B cell (primary cell): Measurements from ENCODE around the gene CRHR2. TPM values are rescaled to one million over a fixed set of nuclear protein-coding genes. Genes with fewer than 3 reads are reported as not detected.

Source experiments
- ATAC-seq: fragments of 200-7000 bp; cut with Tn5 transposase; one replicate; pipeline ENCODE4 v1.10.0; 2021; ENCODE audit warnings: low read depth, mild to moderate bottlenecking, moderate number of reproducible peaks, moderate library complexity
- CTCF ChIA-PET: fragments of 350-600 bp; sonication (Branson Sonifier 250); formaldehyde crosslinking; loops from one replicate; lab custom pipeline; 2021; ENCODE audit warnings: antibody characterized with exemption, inconsistent platforms; lab: Charles Lee
- POLR2A ChIA-PET: fragments of 350-600 bp; sonication (Branson Sonifier 250); formaldehyde crosslinking; loops from one replicate; lab custom pipeline; 2021; ENCODE audit warnings: antibody characterized with exemption; lab: Charles Lee
- DNase-seq: peaks from one replicate; pipeline ENCODE4 v3.0.0; 2013
- H2AFZ ChIP-seq: 2 replicates; pipeline ENCODE4 v1.6.1; 2012; ENCODE audit warnings: mild to moderate bottlenecking, low read depth, low read length; ENCODE audit not compliant: insufficient read depth, poor library complexity, severe bottlenecking
- H3K27ac ChIP-seq, 2 donors: 1 replicate in 1 of 2; 2 replicates in 1 of 2; pipeline ENCODE4 v1.5.1; 2012 to 2013; ENCODE audit warnings: low read length in 2 of 2, mild to moderate bottlenecking in 2 of 2, moderate library complexity in 1 of 2
- H3K27me3 ChIP-seq, 4 experiments: fragments of 200-600 bp in 1 of 4; sonication (generic) in 1 of 4; replicated peaks in 1 of 4; 1 replicate in 2 of 4; 2 replicates in 2 of 4; pipeline versions ENCODE4 v1.6.1 to v1.7.0; 2013 to 2016; ENCODE audit warnings: low read length in 3 of 4, mild to moderate bottlenecking in 2 of 4, mixed read lengths in 1 of 4, moderate library complexity in 1 of 4; ENCODE audit not compliant: insufficient read depth in 4 of 4, control insufficient read depth in 3 of 4; ENCODE audit errors: control extremely low read depth in 1 of 4
- H3K36me3 ChIP-seq, 2 experiments: replicated peaks in 1 of 2; 1 replicate in 1 of 2; 2 replicates in 1 of 2; pipeline versions ENCODE4 v1.6.1 to v1.7.1; 2013; ENCODE audit warnings: low read length in 1 of 2; ENCODE audit not compliant: insufficient read depth in 2 of 2, control insufficient read depth in 1 of 2; ENCODE audit errors: control extremely low read depth in 1 of 2, extremely low read depth in 1 of 2
- H3K4me1 ChIP-seq, 2 donors: fragments of 200-600 bp in 1 of 2; sonication (generic) in 1 of 2; 1 replicate in 1 of 2; 2 replicates in 1 of 2; pipeline versions ENCODE4 v1.5.1 to v1.6.1; 2013 to 2017; ENCODE audit warnings: low read length in 2 of 2; ENCODE audit not compliant: control insufficient read depth in 2 of 2, insufficient read depth in 2 of 2
- H3K4me2 ChIP-seq: replicated peaks from 2 replicates; pipeline ENCODE3; 2012; ENCODE audit warnings: mild to moderate bottlenecking, low read depth, low read length; ENCODE audit not compliant: poor library complexity, severe bottlenecking
- H3K4me3 ChIP-seq, 5 experiments: fragments of 200-600 bp in 1 of 5; sonication (generic) in 1 of 5; 1 replicate in 3 of 5; 2 replicates in 2 of 5; pipeline versions ENCODE4 v1.5.1 to v1.7.0; 2011 to 2016; ENCODE audit warnings: low read length in 4 of 5, mild to moderate bottlenecking in 4 of 5, low read depth in 2 of 5, control low read depth in 1 of 5, moderate library complexity in 1 of 5; ENCODE audit not compliant: insufficient read depth in 1 of 5; ENCODE audit errors: control extremely low read depth in 1 of 5, extremely low read depth in 1 of 5
- H3K79me2 ChIP-seq: fragments of 200-600 bp; sonication (generic); one replicate; pipeline ENCODE4 v1.6.0; 2016; ENCODE audit warnings: low read length; ENCODE audit not compliant: control insufficient read depth, insufficient read depth
- H3K9ac ChIP-seq: fragments of 200-600 bp; sonication (generic); 2 replicates; pipeline ENCODE4 v1.6.1; 2017; ENCODE audit warnings: mild to moderate bottlenecking, low read length, moderate library complexity
- H3K9me3 ChIP-seq, 3 donors: one replicate each; pipeline versions ENCODE4 v1.6.1 to v1.7.1; 2013; ENCODE audit warnings: low read length in 2 of 3; ENCODE audit not compliant: control insufficient read depth in 2 of 3, insufficient read depth in 1 of 3; ENCODE audit errors: control extremely low read depth in 1 of 3
- H4K20me1 ChIP-seq: 2 replicates; pipeline ENCODE4 v1.6.0; 2012; ENCODE audit warnings: mild to moderate bottlenecking, low read length; ENCODE audit not compliant: insufficient read depth, control insufficient read depth, poor library complexity, severe bottlenecking
- H3K27ac Mint-ChIP-seq: one replicate; pipeline ENCODE4 v1.8.0; 2021; ENCODE audit warnings: mixed read lengths
- H3K27me3 Mint-ChIP-seq: one replicate; pipeline ENCODE4 v1.8.0; 2021; ENCODE audit warnings: mixed read lengths
- H3K4me1 Mint-ChIP-seq: one replicate; pipeline ENCODE4 v1.8.0; 2021; ENCODE audit warnings: mixed read lengths
- H3K4me3 Mint-ChIP-seq: one replicate; pipeline ENCODE4 v1.8.0; 2021; ENCODE audit warnings: mixed read lengths
- H3K9me3 Mint-ChIP-seq: one replicate; pipeline ENCODE4 v1.8.0; 2022; ENCODE audit warnings: mixed read lengths; ENCODE audit not compliant: insufficient read depth
- CTCF ChIP-seq: fragments of 200-600 bp; IDR thresholded peaks from one replicate; pipeline ENCODE4 v1.8.0; 2022; ENCODE audit warnings: antibody characterized with exemption, mild to moderate bottlenecking
- EZH2 ChIP-seq: IDR thresholded peaks from 2 replicates; pipeline ENCODE4 v1.6.1; 2012; ENCODE audit warnings: borderline replicate concordance, low read depth, mild to moderate bottlenecking, moderate library complexity, low read length; ENCODE audit not compliant: insufficient read depth, poor library complexity, severe bottlenecking
- WGBS: methylation state at CpG from one replicate; pipeline ENCODE4 v1.1.5; 2013; ENCODE audit warnings: missing lambda C conversion rate; ENCODE audit not compliant: insufficient coverage; 5-methylcytosine and 5-hydroxymethylcytosine counted together
- intact Hi-C: fragments of 100-400 bp; cut with micrococcal nuclease; formaldehyde crosslinking; loops from one replicate; pipeline ENCODE4 v1.10.0; 2022
- polyA plus RNA-seq: library from polyadenylated mRNA; depleted of rRNA; stranded (reverse); fragments of >200 nt; gene quantifications from 2 replicates; pipeline ENCODE4 v1.2.3, GENCODE V29; 2012
- total RNA-seq, 2 donors: library from RNA; stranded (reverse); fragments of 120-200 nt in 1 of 2; gene quantifications; 1 replicate in 1 of 2; 2 replicates in 1 of 2; pipeline versions ENCODE4 v1.2.3 to v1.2.4, GENCODE V29; 2013 to 2022

CRHR2 gene
- total and polyA plus RNA-seq, 2 donors (not counting 1 experiment from before 2014, with no cell fraction given) = not detected

GRCh38 chr7:30717181-30717580, 34.9 kb upstream of the CRHR2 start:
- no peak for TF ChIP-seq EZH2
- no peak for TF ChIP-seq CTCF
- Mint-ChIP-seq H3K27ac (no peak overlapping the region), H3K4me3 (no peak overlapping the region), H3K4me1 (no peaks in the 10 kb centered on the region), H3K9me3 (peaks cover 18% of the 10 kb centered on the region), H3K27me3 (peaks cover 4% of the 10 kb centered on the region)
- intact Hi-C loops = no loop called here
- H3K9me3 ChIP-seq = peaks cover 0 to 24% (median 7%) of the 10 kb centered on the region in 3 donors
- DNase-seq = no peak
- no peak overlapping the region for H3K4me2 ChIP-seq
- ChIA-PET POLR2A (no interaction called here), CTCF (no interaction called here)
- peaks cover 0 to 4% (median 0%) of the 10 kb centered on the region in 4 experiments for H3K27me3 ChIP-seq
- WGBS = 94% methylated on average over 2 of the region's 2 CpGs
- no peaks in the 10 kb centered on the region for H4K20me1 ChIP-seq
- no peak overlapping the region for H3K9ac ChIP-seq
- H2AFZ ChIP-seq = no peak overlapping the region
- H3K4me1 ChIP-seq = no peaks in the 10 kb centered on the region
- no peak overlapping the region for H3K27ac ChIP-seq
- no peaks in the 10 kb centered on the region for H3K36me3 ChIP-seq
- ATAC-seq = no peak
- no peak overlapping the region for H3K4me3 ChIP-seq
- H3K79me2 ChIP-seq = no peaks in the 10 kb centered on the region

GRCh38 chr7:30714129-30714528, 31.9 kb upstream of the CRHR2 start:
- H3K9me3 ChIP-seq = peaks cover 0 to 16% (median 4%) of the 10 kb centered on the region in 3 donors
- H3K4me2 ChIP-seq = no peak overlapping the region
- POLR2A ChIA-PET = no interaction called here
- Mint-ChIP-seq H3K4me3 (no peak overlapping the region), H3K27ac (no peak overlapping the region), H3K4me1 (no peaks in the 10 kb centered on the region), H3K9me3 (peaks cover 9% of the 10 kb centered on the region), H3K27me3 (peaks cover 4% of the 10 kb centered on the region)
- CTCF ChIA-PET = no interaction called here
- H3K27me3 ChIP-seq = peaks cover 0 to 4% (median 0%) of the 10 kb centered on the region in 4 experiments
- intact Hi-C loops = no loop called here
- no peak overlapping the region for H2AFZ ChIP-seq
- WGBS = no CpG with 5 or more reads among the region's 1 CpG
- H3K4me1 ChIP-seq = no peaks in the 10 kb centered on the region
- no peak overlapping the region for H3K4me3 ChIP-seq
- no peak for DNase-seq
- ATAC-seq = no peak
- no peaks in the 10 kb centered on the region for H3K79me2 ChIP-seq
- no peak overlapping the region for H3K9ac ChIP-seq
- TF ChIP-seq CTCF (no peak), EZH2 (no peak)
- H4K20me1 ChIP-seq = no peaks in the 10 kb centered on the region
- no peak overlapping the region for H3K27ac ChIP-seq
- no peaks in the 10 kb centered on the region for H3K36me3 ChIP-seq
